ENCODE measurements around the gene MRPL33.
"Not testable (repeated sequence)": the region's sequence is repeated elsewhere in the genome, so short reads cannot be mapped to it uniquely, and the experiment has no call there.

Gene MRPL33

DNA sequence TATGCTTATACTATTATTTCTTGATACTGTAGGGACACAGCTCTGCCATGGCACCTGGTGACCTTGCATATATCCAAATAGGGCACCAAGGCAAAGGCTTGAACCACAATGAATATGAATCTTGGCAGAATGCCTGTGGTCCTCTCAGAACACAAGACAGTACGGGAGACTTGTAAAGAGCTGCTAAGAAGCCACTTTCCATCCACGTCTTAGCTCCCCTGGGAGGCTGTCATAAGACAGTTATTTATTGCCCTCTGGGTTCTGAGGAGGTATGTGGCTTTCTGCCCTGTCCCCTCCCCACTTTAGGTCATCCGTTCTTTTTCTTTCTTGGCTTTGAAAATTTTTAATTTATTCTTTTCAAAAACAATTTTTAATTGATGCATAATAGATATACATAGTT lies 29.8 kb upstream of the MRPL33 start:
- DNase-seq: no peak

DNA sequence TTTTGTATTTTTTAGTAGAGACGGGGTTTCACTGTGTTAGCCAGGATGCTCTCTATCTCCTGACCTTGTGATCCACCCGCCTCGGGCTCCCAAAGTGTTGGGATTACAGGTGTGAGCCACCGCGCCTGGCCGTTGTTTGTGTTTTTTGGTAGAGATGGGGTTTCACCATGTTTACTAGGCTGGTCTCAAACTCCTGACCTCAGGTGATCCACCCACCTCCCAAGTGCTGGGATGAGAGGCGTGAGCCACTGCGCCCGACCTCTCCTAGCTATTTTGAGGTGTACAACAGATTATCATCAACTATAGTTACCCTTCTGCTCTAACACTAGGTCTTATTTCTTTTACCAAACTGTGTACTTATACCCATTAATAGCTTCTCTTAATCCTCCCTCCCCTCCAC lies 28.9 kb upstream of the MRPL33 start:
- DNase-seq: no peak

GRCh38 chr2:27745494-27745893 lies 26.0 kb upstream of the MRPL33 start:
- DNase-seq: not testable (repeated sequence)

- DNase-seq: no peak
Measured at GRCh38 chr2:27746325-27746724, 25.2 kb upstream of the MRPL33 start.

- DNase-seq: no peak
Measured at GRCh38 chr2:27747827-27748352, 23.6 kb upstream of the MRPL33 start.

DNA sequence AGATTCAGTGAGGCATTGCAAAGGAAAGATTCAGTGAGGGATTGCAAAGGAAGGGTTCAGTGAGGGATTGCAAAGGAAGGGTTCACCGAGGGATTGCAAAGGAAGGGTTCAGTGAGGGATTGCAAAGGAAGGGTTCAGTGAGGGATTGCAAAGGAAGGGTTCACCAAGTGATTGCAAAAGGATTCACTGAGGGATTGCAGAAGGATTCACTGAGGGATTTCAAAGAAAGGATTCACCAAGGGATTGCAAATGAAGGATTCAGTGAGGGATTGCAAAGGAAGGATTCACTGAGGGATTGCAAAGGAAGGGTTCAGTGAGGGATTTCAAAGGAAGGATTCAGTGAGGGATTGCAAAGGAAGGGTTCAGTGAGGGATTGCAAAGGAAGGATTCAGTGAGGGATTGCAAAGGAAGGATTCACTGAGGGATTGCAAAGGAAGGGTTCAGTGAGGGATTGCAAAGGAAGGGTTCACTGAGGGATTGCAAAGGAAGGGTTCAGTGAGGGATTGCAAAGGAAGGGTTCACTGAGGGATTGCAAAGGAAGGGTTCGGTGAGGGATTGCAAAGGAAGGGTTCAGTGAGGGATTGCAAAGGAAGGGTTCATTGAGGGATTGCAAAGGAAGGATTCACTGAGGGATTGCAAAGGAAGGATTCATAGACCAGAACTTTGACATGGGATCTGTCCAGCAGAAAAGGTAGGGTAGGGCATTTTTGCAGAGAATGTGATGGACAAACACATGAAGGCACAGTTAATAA lies 22.5 kb upstream of the MRPL33 start:
- DNase-seq: not testable (repeated sequence)

- DNase-seq: no peak
Measured at GRCh38 chr2:27751377-27751776, 20.1 kb upstream of the MRPL33 start.

DNA sequence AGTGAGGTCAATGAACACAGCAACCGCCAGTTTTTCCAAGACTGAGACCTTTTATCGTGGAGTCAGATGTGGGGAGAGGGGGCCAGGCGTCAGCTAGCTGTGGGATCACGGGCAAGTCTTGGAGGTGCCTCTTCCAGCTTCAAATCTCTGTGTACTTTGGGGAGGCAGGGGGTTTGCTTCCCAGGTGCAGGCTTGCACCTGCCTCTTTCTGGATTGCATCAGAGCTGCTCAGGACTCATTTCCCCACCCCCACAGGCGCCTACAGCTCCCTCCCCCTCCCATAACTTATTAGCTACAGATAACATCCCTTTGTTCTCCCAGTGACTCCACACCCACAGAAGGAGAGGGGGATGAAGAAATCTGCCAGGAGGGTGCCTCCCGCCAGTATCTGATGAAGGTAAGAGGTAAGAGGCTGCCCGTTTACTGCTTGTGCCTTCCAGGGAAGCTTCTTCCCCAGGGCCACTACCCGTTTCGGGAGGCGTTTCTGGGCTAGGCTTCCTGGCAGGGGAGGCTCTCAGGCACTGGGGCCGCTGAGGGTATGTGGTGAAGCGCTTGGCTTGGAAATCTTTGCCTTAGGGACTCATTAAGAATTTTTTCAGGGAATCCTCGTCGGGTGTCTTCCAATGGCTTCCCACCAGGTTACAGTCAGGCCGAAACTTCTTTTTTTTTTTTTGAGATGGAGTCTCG lies 18.8 kb upstream of the MRPL33 start:
- no peak for DNase-seq

DNA sequence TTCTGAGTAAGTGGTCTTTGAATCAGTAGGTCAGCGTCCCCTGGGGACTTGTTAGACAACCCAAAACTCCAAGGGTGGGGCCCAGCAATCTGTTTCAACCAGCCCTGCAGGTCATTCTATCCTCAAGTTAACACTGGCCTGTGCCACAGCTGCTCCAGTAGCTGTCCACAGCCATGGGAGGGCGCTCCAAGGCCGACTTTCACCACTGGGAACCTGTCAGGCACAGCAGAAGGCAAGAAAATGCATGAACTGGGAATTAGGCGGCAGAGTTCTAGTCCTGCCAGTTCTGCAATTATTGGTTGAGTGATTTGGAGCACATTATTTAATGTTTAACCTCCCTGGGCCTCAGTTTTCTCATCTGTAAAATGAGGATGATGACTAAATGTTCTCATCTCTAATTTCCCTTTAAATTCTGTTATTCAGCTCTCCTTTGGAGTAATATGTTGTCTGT lies 17.4 kb upstream of the MRPL33 start:
- DNase-seq: peak in 24 of 51 donors; percentile 3 to 49 (median 13)

GRCh38 chr2:27754831-27755230 lies 16.7 kb upstream of the MRPL33 start:
- no peak for DNase-seq

DNA sequence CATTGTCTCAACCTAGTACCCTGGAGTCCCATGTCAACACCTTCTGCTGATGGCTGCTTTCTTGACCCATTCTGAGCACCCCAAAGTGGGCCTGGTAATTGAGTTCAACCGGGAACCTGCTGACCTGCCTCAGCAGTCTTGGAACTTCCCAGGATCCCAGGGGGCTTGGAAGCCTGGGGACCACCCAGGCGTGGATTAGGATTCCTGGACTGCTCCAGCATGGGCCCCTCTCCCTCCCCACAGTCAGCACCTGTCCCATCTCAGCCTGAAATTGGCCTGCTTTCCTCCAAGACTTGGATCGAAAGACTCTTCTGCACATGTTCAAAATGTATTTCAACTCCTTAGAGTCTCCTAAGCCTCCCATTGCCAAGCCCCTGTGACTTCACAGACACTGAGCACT lies 15.4 kb upstream of the MRPL33 start:
- no peak for DNase-seq

- DNase-seq: peak in 3 of 51 donors; percentile 7 to 20 (median 8)
Measured at GRCh38 chr2:27756544-27757498, 14.7 kb upstream of the MRPL33 start.

DNA sequence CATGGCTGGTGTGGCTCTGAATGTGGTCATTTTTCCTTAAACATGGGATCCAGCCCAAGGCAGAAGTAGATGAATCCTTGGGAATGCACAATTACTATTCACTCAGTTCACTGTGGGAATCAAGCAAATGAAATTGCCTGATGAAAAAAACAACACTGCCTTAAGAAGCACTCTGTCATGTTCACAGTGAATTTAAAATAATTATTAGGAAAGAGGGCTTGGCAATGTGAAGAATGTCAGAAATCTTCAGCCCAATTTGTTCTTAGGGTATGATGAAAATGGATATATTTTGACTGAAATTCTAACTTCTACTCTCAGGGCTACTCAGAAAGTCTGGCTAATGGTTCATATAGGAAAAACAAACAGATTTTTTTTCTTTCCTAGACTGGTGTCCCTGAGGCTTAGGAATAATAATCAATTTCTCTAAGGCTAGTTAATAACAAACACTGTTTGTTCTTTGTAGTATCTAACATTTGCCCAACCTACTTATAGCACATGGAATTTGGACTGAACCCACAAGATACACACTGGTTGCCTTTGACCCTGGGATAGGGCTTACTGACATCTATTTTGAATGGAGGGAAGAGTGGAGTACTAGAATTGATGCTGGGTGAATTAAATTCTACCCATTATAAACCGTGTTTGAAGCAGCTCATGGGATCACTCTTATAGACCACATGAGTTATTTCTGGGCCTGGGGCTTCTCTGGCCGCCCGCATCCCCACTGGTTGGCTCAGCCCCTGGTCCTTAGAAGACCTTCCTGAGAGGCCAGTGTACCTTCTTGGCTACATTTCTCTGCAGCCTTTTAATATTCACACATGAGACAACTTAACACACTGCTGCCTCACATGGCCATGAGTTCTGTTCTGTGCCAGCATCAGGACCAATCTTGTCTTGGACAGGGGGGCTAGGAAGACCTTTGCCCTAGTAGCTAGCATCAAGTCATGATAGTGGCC lies 8.3 kb upstream of the MRPL33 start:
- DNase-seq: no peak

DNA sequence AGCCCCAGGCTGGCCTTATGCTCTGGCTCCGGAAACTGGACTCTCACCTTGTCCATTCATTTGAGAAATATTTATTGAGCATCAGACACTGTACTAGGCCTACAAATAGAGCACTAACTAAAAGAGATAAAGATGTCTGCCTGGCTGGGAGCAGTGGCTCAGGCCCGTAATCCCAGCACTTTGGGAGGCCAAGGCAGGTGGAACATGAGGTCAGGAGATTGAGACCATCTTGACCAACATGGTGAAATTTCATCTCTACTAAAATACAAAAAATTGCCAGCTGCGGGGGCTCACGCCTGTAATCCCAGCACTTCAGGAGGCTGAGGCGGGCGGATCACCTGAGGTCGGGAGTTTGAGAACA lies 7.6 kb upstream of the MRPL33 start:
- DNase-seq: no peak

DNA sequence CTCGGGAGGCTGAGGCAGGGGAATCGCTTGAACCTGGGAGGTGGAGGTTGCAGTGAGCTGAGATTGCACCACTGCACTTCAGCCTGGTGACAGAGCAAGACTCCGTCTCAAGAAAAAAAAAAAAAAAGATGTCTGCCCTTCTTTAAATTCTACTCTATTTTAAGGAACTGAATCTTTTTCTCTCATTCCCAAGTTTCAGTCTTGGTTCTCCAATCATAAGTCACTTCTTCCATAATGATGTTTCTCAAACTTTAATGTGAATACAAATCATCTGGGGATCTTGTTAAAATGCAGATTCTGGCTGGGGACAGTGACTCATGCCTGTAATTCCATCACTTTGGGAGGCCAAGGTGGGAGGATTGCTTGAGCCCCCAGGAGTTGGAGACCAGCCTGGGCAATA lies 7.0 kb upstream of the MRPL33 start:
- DNase-seq: not testable (repeated sequence)

- DNase-seq: peak in 19 of 51 donors; percentile 2 to 39 (median 12)
Measured at GRCh38 chr2:27765621-27766286, 5.8 kb upstream of the MRPL33 start.

GRCh38 chr2:27766287-27766661 lies 5.2 kb upstream of the MRPL33 start:
- no peak for DNase-seq

DNA sequence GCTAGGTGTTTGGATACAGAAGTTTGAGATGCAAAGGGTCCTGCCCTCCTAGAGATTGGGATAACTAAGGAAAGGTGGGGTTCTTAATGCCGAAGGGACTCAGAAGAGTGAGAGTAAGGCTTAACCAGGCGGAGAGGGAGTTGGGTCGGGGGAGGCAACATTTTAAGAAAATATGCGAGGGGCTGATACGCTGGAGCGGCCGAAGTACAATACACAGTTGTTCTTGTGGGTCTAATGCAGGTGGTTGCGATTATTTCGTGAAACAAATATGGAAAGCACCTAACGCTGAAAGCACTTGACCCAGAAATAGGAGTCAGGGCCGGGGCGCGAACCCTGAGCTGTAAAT lies 344 bp upstream of the MRPL33 start:
- no peak for DNase-seq

- no peak for DNase-seq
Measured at GRCh38 chr2:27772804-27773203, 1.3 kb downstream of the MRPL33 start.

DNA sequence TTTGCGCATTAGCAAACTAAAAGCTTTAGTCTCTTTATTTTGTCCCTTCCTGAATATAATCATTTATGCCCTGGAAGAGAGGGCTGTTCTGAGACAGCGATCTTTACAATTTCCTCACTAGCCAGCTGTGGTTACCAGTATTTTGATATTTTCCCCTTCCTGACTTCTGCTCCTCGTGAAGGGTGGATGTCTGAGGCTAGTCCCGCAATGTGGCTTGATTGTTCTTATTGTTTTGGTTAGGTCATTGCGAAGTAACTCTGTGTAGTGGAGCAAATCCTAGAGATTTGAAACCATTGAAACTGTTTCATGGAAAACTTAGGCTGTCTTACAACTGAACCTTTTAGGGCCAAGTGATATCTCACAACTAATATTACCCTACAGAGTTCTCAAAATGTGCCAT lies 2.4 kb downstream of the MRPL33 start:
- no peak for DNase-seq
